ENCODE results near the gene DNMBP.

DNMBP gene

GRCh38 chr10:100009283-100009792, 409 bp downstream of the DNMBP start:
- Histone ChIP-seq H2AFZ (ENCODE audit: low read length) (peak overlapping the region; percentile 95), H3K4me3 (ENCODE audit: low read length) (peak overlapping the region; percentile 92), H3K27me3 (replicated peaks; ENCODE audit: insufficient read depth, low read length) (no peaks in the 10 kb centered on the region), H3K4me2 (ENCODE audit: low read depth, low read length) (peak overlapping the region; percentile 98), H3K4me1 (ENCODE audit: low read length) (peaks cover 17% of the 10 kb centered on the region), H3K27ac (ENCODE audit: low read length) (no peak overlapping the region), H3K9ac (ENCODE audit: low read length) (peak overlapping the region; percentile 65; the same call in 1 of the 2 replicates), H4K20me1 (ENCODE audit: insufficient read depth, low read length) (no peaks in the 10 kb centered on the region), H3K9me2 (replicated peaks; ENCODE audit: insufficient read depth, low read length) (no peaks in the 10 kb centered on the region), H3K9me3 (replicated peaks; ENCODE audit: insufficient read depth, low read length) (no peaks in the 10 kb centered on the region), H3K36me3 (replicated peaks; ENCODE audit: insufficient read depth, low read length) (no peaks in the 10 kb centered on the region), H3F3A (ENCODE audit: insufficient read depth, low read length) (peaks cover 14% of the 10 kb centered on the region), H3K79me2 (ENCODE audit: low read length) (0 out of 2 replicates have a peak, but pooled peaks cover 3% of the 10 kb centered on the region)
- TF ChIP-seq EZH2 (optimal IDR thresholded peaks at IDR 0.05; ENCODE audit: low read depth, low read length) (no peak), EZH2phosphoT487 (IDR thresholded peaks at IDR 0.05; ENCODE audit: low read length) (no peak)
- TF ChIP-seq, protein P1, sequence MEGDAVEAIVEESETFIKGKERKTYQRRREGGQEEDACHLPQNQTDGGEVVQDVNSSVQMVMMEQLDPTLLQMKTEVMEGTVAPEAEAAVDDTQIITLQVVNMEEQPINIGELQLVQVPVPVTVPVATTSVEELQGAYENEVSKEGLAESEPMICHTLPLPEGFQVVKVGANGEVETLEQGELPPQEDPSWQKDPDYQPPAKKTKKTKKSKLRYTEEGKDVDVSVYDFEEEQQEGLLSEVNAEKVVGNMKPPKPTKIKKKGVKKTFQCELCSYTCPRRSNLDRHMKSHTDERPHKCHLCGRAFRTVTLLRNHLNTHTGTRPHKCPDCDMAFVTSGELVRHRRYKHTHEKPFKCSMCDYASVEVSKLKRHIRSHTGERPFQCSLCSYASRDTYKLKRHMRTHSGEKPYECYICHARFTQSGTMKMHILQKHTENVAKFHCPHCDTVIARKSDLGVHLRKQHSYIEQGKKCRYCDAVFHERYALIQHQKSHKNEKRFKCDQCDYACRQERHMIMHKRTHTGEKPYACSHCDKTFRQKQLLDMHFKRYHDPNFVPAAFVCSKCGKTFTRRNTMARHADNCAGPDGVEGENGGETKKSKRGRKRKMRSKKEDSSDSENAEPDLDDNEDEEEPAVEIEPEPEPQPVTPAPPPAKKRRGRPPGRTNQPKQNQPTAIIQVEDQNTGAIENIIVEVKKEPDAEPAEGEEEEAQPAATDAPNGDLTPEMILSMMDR (IDR thresholded peaks at IDR 0.05; ENCODE audit: low read length), result peak; percentile 38
- DNase-seq, result peak; percentile 63

GRCh38 chr10:100008708-100009282, 952 bp downstream of the DNMBP start:
- H4K20me1 ChIP-seq (ENCODE audit: insufficient read depth, low read length), result no peaks in the 10 kb centered on the region
- H3K9me3 ChIP-seq (replicated peaks; ENCODE audit: insufficient read depth, low read length), result no peaks in the 10 kb centered on the region
- DNase-seq, result no peak
- TF ChIP-seq EZH2 (optimal IDR thresholded peaks at IDR 0.05; ENCODE audit: low read depth, low read length) (no peak), EZH2phosphoT487 (IDR thresholded peaks at IDR 0.05; ENCODE audit: low read length) (no peak)
- TF ChIP-seq, protein P1 (IDR thresholded peaks at IDR 0.05; ENCODE audit: low read length), result no peak
- H3K27ac ChIP-seq (ENCODE audit: low read length), result no peak overlapping the region
- peak overlapping the region; percentile 98 for H3K4me2 ChIP-seq (ENCODE audit: low read depth, low read length)
- H3K4me1 ChIP-seq (ENCODE audit: low read length), result peaks cover 14% of the 10 kb centered on the region
- H3K27me3 ChIP-seq (replicated peaks; ENCODE audit: insufficient read depth, low read length), result no peaks in the 10 kb centered on the region
- H3F3A ChIP-seq (ENCODE audit: insufficient read depth, low read length), result peaks cover 9% of the 10 kb centered on the region
- H3K9me2 ChIP-seq (replicated peaks; ENCODE audit: insufficient read depth, low read length), result no peaks in the 10 kb centered on the region
- H3K4me3 ChIP-seq (ENCODE audit: low read length), result peak overlapping the region; percentile 92
- no peaks in the 10 kb centered on the region for H3K36me3 ChIP-seq (replicated peaks; ENCODE audit: insufficient read depth, low read length)
- H3K9ac ChIP-seq (ENCODE audit: low read length), result peak overlapping the region; percentile 65; the same call in 1 of the 2 replicates
- 0 out of 2 replicates have a peak, but pooled peaks cover 4% of the 10 kb centered on the region for H3K79me2 ChIP-seq (ENCODE audit: low read length)
- peak overlapping the region; percentile 95 for H2AFZ ChIP-seq (ENCODE audit: low read length)

GRCh38 chr10:100008142-100008522, 1.6 kb downstream of the DNMBP start:
- Histone ChIP-seq H3K4me2 (ENCODE audit: low read depth, low read length) (no peak overlapping the region), H3K9ac (ENCODE audit: low read length) (no peak overlapping the region), H3K36me3 (replicated peaks; ENCODE audit: insufficient read depth, low read length) (no peaks in the 10 kb centered on the region), H3K9me3 (replicated peaks; ENCODE audit: insufficient read depth, low read length) (no peaks in the 10 kb centered on the region), H3K9me2 (replicated peaks; ENCODE audit: insufficient read depth, low read length) (no peaks in the 10 kb centered on the region), H3K27me3 (replicated peaks; ENCODE audit: insufficient read depth, low read length) (no peaks in the 10 kb centered on the region), H3K79me2 (ENCODE audit: low read length) (0 out of 2 replicates have a peak, but pooled peaks cover 4% of the 10 kb centered on the region), H3F3A (ENCODE audit: insufficient read depth, low read length) (peaks cover 2% of the 10 kb centered on the region), H3K4me1 (ENCODE audit: low read length) (peaks cover 8% of the 10 kb centered on the region; the same call in 1 of the 2 replicates), H2AFZ (ENCODE audit: low read length) (no peak overlapping the region), H4K20me1 (ENCODE audit: insufficient read depth, low read length) (no peaks in the 10 kb centered on the region), H3K27ac (ENCODE audit: low read length) (no peak overlapping the region), H3K4me3 (ENCODE audit: low read length) (no peak overlapping the region)
- TF ChIP-seq EZH2phosphoT487 (IDR thresholded peaks at IDR 0.05; ENCODE audit: low read length) (no peak), EZH2 (optimal IDR thresholded peaks at IDR 0.05; ENCODE audit: low read depth, low read length) (no peak)
- TF ChIP-seq, protein P1 (IDR thresholded peaks at IDR 0.05; ENCODE audit: low read length), result no peak
- no peak for DNase-seq
